ENCODE data around the gene ALS2CL.

The ALS2CL gene

GRCh38 chr3:46661776-46662766 is 31.4 kb downstream of the ALS2CL start:
- no peak overlapping the region for H3K4me3 ChIP-seq (replicated peaks; ENCODE audit: low read depth, low read length)
- DNase-seq (ENCODE audit: extremely low read depth, low read depth): no peak
- no peak for TF ChIP-seq CTCF (IDR thresholded peaks at IDR 0.05; ENCODE audit: low read depth, low read length, missing control alignments)

GRCh38 chr3:46660543-46661523 is 32.6 kb downstream of the ALS2CL start:
- TF ChIP-seq CTCF (IDR thresholded peaks at IDR 0.05; ENCODE audit: low read depth, low read length, missing control alignments): no peak
- DNase-seq (ENCODE audit: extremely low read depth, low read depth): no peak

GRCh38 chr3:46660003-46660402 is 33.5 kb downstream of the ALS2CL start:
- no peak for DNase-seq (ENCODE audit: extremely low read depth, low read depth)
- H3K4me3 ChIP-seq (replicated peaks; ENCODE audit: low read depth, low read length): no peak overlapping the region
- no peak for TF ChIP-seq CTCF (IDR thresholded peaks at IDR 0.05; ENCODE audit: low read depth, low read length, missing control alignments)

More at GRCh38 chr3:46660543-46661523, 32.6 kb downstream of the ALS2CL start:
- no peak overlapping the region for H3K4me3 ChIP-seq (replicated peaks; ENCODE audit: low read depth, low read length)

GRCh38 chr3:46659285-46659684 is 34.2 kb downstream of the ALS2CL start:
- no peak for DNase-seq (ENCODE audit: extremely low read depth, low read depth)
- no peak overlapping the region for H3K4me3 ChIP-seq (replicated peaks; ENCODE audit: low read depth, low read length)
- no peak for TF ChIP-seq CTCF (IDR thresholded peaks at IDR 0.05; ENCODE audit: low read depth, low read length, missing control alignments)

- no peak overlapping the region for H3K4me3 ChIP-seq (replicated peaks; ENCODE audit: low read depth, low read length)
- TF ChIP-seq CTCF (IDR thresholded peaks at IDR 0.05; ENCODE audit: low read depth, low read length, missing control alignments): no peak
- DNase-seq (ENCODE audit: extremely low read depth, low read depth): peak; percentile 56
These were observed 36.5 kb downstream of the ALS2CL start for GRCh38 chr3:46656778-46657556.

GRCh38 chr3:46655271-46655670 is 38.2 kb downstream of the ALS2CL start:
- no peak overlapping the region for H3K4me3 ChIP-seq (replicated peaks; ENCODE audit: low read depth, low read length)
- TF ChIP-seq CTCF (IDR thresholded peaks at IDR 0.05; ENCODE audit: low read depth, low read length, missing control alignments): no peak
- no peak for DNase-seq (ENCODE audit: extremely low read depth, low read depth)

Measured in HFF-Myc (cell line).